HG03159 (cell line): Measurements from ENCODE around the gene EGLN2.
"Not testable (repeated sequence)": the region's sequence is repeated elsewhere in the genome, so short reads cannot be mapped to it uniquely, and the experiment has no call there.

Experiments
- ATAC-seq: cut with Tn5 transposase; IDR thresholded peaks from one replicate; pipeline ENCODE4 v1.9.1; 2021; ENCODE audit warnings: mild to moderate bottlenecking, moderate library complexity; ENCODE audit not compliant: unreplicated experiment

Gene EGLN2

DNA sequence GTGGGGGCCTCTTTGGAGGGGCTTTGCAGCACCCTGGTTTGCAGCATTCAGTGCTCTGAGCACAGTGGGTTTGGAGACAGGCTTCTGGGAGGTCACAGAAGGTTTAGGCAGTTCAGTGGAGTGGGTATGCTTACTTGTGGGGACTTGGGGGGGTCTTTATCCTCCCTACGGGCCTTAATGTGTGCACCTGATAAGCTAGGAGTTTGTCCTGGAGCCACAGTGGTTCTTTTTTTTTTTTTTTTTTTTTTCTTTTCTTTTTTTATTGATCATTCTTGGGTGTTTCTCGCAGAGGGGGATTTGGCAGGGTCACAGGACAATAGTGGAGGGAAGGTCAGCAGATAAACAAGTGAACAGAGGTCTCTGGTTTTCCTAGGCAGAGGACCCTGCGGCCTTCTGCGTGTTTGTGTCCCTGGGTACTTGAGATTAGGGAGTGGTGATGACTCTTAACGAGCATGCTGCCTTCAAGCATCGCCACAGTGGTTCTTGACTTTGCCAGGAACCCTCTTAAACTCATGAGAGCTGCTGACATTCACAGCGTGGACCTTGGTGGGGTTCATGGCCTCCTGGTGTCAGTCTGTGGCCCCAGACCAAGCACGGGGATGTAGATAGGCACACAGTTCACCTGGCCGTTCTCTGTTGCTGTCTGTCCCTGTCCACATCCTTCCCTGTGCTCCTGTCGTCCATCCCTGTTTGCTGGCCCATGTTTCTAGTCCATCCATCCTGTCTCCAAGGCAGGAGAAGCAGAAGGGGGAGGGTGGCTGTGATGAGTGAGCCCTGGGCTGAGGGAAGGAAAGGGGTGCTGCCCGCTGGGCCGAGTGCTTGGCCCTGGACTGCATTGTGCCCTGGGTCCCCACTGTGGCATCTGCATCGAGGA is 2.7 kb downstream of the EGLN2 start:
- ATAC-seq: no peak

DNA sequence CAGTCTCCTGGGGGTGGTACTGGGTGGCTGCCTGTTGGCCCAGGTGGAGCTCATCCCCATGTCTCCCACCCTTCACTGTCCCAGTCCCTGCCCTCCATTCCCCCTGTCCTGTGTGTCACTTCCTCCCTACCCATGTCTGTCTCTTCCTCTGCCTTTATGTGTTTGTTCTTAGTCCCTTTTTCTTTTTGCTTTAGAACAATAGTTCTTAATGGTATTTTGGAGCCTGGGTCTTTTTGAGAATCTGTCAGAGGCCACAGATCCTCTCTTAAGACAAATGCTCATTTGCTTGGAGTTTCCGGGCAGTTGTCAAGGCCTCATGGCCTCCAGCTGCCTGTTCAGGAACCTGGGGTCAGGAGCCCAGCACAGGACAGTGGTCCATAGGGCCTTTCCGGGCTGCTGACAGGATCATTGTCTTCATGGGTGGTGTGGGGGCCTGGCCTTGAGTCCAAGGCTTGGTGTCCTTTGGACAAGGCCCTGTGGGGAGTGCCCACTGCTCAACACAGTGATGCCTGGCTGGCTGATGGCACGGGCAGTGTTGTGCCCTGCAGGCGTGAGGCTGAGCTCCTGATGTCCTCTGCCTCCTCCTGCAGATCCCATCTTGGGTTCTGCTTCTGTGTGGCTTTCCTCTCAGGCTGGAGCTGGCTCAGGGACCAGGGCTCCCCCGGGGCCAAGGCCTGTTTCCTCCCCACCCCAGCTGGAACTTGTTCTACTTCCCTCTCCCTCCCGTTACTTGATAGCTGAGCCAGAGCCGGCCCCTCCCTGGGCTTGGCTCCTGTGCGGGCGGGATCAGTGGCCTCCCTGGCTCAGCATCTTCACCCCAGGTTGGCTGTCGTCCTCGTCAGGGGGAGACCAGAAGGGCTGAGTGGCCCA is 3.5 kb downstream of the EGLN2 start:
- ATAC-seq: no peak

- ATAC-seq: no peak
Observed at GRCh38 chr19:40803170-40803856, 4.3 kb downstream of the EGLN2 start.

DNA sequence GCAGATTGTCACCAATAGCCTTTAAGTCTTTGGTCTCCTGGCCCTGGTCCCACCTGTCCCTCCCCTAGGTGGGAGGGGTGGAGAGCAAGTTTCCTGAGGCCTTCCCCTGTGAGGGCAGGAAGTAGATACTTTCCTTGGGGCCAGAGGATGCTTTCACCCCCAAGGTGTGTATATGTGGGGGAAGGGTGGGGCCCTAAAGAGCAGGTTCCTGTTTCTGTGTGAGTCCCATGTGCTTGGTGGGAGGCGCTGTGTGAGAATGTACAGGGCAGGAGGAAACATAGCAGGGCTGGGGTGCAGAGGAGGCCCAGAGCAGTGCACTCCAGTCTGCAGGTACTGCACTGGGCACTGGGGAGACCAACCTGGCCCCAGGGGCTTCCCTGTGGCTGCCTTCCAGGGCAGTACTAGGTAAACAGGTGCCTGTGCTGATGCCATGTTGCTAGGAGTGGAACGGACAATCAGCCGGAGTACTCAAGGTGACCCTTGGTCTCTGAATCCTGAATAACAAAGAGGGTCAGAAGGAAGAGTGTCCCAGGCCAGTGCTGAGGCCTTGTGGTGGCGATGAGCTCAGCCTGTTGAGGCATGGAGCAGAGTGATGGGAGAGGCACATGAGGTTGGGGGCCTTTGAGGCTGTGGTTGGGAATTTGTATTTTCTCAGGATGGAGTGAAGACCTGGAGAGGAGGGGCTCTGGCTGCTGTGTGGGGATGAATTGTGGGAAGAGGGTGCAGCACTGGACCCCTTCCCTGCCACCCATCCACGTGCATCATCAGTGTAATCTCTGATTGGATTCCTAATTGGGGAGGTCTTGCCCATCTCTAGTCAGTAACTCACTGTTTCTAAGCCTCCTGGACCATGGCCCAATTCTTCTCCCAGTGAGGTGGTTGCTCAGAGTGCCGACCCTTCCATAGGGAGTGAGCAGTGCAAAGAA is 5.1 kb downstream of the EGLN2 start:
- ATAC-seq: no peak

DNA sequence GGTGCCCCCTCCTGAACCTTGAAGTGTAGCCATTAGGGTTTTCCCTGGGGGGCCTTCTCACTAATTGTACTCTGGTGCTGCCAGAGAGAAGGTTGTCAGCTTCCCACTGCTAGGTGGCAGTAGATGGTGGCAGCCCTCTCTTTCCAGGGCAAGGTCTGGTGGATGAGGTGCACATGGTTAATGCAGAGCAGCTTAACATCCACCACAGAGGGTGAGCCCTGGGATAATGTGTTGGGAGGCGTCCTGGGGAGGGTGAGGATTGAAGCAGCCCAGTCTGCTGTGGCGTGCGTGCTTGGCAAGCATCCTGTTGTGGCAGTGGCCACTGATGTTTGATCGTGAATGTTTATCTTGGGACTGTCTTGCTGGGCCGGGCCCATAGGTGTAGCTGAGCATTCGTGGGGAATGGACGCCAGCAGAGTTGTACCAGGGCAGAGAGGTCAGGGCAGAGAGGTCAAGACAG is 5.8 kb downstream of the EGLN2 start:
- ATAC-seq: no peak

DNA sequence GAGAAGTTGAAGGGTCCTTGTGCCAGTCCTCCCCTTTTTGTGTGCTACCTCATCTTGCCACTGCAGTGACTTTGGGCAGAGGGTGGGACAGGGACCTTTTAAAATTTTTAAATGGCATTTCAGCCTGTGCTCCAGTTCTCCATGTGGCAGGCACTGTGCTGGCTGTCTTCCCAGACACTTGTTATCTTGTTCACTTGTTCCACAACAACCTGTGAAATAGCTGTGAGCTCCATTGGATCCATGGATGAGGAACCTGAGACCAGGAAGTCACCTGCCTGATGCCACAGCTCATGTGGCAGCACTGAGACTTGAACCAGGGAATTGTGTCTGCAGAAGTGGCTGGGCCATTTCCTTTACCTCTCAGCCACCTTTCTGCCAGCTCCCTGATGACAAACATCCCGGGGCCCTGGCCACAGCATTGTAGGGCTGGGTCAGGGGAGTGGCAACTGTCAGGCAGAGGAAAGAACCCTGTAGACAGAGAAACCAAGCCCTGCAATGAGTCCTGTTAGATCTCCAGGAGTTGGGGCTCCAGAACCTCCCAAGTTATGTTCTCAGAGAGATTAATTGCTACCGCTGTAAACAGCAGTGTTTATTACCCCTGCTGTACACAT is 6.4 kb downstream of the EGLN2 start:
- no peak for ATAC-seq

GRCh38 chr19:40806423-40807146 is 7.6 kb downstream of the EGLN2 start:
- peak; percentile 40 for ATAC-seq

- no peak for ATAC-seq
Observed at GRCh38 chr19:40807147-40808020, 8.4 kb downstream of the EGLN2 start.

- ATAC-seq: no peak
Observed at GRCh38 chr19:40808021-40808325, 9.0 kb downstream of the EGLN2 start.

DNA sequence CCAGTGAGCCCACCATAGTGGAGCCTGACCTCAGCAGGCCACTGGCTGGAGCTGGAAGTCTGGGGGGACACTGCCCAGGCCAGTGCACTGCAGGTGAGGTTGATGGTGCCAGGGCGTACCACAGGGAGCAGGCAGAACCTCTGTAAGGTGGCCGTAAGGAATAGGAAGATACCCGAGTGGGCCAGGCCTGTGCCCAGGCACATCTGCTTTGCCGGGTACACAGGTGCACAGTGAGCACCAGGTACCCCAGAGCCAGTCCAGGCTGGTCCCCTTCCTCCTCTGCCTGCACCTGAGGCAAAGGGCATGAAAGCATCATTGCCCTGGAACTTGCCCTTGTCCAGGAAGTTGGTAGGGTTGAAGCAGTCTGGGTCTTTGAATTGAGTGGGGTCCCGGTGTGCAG is 9.5 kb downstream of the EGLN2 start:
- no peak for ATAC-seq

GRCh38 chr19:40809358-40810086 is 10.5 kb downstream of the EGLN2 start:
- no peak for ATAC-seq

DNA sequence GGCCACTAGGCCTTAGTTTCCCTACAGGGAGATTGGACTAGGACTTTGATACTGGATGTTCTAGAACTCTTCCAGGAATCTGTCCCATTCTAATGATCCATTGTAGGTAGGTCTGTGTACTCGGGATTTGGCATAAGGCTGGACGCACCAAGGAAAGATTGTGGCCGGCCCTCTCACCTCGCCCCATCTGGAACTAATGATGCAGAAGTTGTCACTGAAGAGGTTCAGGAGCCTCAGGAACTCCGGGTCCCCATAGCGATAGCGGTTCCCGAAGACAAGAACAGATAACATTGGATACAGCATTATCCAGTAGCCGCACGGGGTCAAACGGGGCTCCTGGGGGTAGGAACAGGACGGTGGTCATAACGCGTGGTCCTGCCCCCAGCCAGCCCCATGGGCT is 11.2 kb downstream of the EGLN2 start:
- no peak for ATAC-seq

DNA sequence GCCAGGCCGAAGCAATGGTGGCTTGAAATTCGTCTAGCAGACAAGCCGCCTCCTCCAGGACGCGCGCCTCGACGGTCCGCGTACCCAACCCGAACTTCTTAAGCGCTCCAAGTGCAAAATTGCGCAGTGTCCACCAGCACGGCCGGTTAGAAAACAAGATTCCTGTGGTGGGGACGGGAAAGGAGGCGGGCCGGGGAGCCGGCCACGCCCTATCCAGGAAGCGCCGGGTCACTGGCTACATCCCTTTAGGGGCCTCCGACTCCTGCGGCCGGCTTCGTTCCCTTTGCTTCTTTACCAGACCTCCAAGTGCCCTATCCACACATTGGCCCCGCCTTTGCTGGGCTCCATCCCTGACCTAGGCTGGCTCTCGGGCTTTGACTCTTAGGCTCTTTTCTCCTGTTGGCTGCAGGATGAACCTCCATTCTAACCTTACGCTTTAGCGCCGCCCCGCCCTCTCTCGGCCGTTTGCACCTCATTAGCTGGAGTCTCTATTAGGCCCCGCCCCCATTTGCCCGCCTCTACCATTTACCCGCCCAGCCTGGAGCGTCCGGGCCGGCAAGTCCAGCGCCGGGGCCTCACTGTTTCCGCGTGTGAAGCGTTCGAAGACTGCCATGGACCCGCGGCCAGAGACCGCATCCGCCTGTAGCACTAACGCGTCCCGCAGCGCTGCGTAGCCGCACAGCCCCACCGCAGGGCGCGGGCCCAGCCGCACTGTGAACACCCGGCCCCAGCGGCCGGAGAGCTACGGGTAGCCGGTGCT is 11.8 kb downstream of the EGLN2 start:
- peak; percentile 56 for ATAC-seq

- ATAC-seq: no peak
Observed at GRCh38 chr19:40811478-40812341, 12.7 kb downstream of the EGLN2 start.

- ATAC-seq: not testable (repeated sequence)
Observed at GRCh38 chr19:40812571-40812970, 13.6 kb downstream of the EGLN2 start.

DNA sequence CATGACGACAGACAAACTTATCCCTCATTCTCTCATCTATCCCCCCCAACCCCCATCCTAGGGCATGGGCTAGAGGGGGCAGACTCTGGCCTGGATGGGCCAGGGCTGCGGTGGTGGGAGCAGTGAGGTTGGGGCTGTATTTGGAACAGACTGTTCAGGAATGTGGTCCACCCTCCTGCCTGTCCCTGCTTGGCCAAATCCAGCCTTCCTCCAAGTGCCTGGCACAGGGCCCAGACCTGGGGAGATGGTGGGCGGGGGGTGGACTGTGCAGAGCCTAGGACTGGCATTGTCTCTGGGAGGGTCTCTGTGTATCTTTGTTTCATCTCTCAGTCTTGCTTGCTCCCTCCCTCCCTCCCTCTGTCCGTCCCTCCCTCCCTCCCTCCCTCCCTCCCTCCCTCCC is 14.2 kb downstream of the EGLN2 start:
- ATAC-seq: no peak
